ENCODE results near the gene EPB41L4B.

The EPB41L4B gene

GRCh38 chr9:109192732-109193361, 128.0 kb downstream of the EPB41L4B start:
- no peak for DNase-seq

- no peak for DNase-seq
These were observed 129.1 kb downstream of the EPB41L4B start for GRCh38 chr9:109191746-109192145.

DNA sequence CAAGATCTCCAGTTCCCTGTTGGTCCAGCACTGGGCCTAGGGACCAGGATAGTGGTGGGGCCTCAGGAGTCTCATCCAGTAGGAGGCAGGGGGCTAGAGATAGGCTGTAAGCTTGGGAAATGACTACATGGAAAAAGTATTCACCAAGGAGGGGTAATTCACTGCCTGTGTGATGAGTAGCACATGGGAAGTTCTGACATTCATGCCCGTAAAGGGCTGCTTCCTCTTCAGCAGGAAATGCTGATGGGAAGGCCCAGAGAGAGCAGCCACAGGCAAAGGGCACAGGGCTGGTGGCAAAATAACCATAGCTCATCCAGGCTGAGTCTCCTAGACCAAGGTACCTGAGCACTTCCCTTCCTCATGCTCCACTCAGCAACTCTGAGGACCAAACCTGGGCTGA, 130.7 kb downstream of the EPB41L4B start:
- no peak for DNase-seq

DNA sequence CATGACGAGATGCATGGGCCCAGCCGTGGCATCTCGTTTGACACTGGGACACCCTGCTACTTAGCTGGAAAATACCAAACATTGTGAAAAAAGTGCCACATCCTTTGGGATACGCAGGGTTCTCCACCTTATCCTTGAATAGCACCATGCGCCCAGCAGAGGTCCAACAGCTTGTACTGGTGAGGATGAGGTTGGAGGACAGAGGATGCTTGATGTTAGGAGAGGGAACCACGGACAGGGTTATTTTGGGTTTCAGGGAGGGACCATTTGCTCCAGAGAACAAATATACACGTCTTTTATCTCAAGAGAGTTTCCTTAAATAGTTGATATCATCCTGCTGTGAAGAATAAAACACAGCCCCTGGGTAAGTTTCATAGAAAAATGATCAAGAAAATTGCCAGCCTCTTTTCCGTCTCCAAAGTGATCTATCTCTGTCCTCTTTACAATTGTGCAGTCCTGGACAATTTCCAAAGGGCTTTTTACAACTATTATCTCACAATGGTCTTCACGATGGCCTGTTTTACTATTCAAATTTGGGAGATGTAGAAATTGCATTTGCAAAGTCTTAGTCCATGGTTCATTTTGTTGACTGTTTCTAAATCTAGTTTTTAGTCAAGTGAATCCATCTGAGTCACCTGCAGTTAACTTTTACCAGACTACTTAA, 133.9 kb downstream of the EPB41L4B start:
- no peak for DNase-seq

DNA sequence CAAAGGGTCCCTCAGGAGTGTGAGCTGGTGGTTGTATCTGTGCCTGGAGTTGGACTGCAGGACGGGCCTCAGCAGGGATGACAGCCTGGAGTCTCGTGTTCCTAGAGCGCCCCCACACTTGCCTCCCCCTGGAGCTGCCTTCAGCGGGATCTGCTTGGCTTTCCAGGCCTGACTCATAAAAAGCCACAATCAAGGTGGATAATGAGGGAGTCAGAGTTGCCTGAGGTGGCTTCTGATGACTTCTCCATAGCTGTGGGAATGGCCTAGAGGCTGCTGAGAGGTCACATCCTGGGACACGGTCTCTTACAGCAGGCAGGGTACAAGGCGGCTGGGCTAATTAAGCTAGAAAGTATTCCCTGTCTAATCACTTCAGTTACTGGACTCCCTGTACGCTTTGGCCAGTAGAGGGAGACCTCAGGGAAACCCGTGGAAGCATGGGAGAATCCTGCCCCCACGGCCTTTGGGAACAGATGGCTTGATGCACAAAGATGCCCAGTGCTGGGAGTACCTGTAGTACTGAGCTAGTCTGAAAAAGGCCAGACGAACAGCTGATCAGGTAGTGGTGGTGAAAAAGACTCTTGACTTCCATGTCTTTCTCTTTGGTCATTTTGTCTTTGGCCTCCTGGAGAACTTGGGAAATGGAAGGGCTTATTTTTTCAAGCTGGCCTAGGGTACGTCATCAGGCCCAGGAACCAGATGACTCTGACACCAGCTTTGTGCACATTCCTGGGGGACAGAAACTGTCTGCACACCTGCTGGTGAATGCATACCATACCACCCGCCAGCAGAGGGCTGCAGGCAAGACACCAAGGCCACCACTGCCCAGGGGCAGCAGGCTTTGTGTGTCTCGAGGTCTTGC, 137.7 kb downstream of the EPB41L4B start:
- DNase-seq, result peak; percentile 8

DNA sequence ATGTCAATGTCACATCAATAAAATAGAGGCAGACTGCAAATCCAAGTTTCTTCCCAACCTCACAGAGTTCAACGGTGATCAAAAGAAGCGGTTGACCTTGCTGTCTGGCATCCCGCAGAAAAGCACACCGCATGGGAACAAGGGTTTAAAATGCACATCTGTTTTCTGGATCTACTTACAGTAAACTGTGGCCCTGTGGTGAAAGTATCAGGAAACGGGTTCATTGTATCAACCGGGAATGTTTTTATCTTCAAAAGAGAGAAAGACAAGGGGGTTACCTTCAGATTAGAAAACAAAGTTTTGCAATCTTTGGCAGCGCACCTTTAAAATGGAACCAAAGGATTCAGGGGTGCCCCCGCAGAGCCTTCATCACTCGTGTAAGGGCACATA, 138.3 kb downstream of the EPB41L4B start:
- DNase-seq, result no peak

GRCh38 chr9:109181284-109181683, 139.6 kb downstream of the EPB41L4B start:
- no peak for DNase-seq

DNA sequence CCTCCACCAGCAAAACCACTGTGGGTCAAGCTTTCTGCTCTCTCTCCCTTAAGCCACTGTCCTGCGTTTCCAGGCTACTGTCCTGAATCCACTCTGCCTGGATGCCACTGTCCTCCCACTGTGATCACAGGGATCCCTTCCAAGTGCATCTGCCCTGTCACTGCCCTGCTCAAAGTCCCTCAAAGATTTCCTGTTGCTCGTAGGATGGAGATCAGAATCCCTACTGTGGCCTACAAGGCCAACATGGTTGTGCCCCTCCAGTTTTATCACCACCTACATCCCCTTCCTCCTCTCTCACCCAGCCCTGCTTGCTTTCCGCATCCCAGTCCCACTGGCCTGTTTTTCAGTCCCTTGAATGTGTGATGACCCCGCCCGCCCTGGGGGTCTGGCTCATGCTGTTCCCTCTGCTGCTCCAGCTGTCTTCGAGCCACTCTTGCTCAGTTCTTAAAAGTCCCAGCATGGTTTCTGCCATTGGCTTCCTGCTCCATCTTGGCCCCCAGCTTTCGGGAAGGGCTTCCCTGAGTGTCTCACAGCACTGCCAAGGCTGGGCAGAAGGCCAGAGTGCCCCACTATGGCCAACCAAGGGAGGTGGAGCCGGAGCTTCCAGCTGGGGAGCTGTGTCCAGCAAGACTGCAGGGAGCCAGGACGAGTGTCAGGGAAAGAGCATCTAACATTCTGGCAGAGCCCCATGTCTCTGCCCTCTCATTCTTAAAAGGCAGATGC, 140.9 kb downstream of the EPB41L4B start:
- no peak for DNase-seq

GRCh38 chr9:109176963-109177362, 143.9 kb downstream of the EPB41L4B start:
- DNase-seq, result no peak

DNA sequence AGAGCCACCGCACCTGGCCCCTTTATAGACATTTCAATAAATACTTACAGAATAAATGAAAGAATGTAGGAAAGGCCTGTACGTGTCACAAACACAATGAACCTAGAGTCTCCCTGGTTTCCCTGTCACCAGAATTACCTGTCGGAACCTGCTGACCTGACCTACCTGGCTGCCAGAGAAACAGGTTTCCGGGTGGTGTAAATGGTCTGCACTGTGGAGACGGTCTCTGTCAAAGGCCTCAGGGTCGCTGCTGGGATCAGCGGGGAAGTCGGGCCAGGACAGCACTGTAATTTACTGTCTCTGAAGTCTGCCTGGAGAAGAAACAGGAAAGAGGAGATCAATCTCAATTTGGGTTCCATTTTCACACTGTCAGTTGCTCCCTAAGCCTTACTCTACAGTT, 144.5 kb downstream of the EPB41L4B start:
- DNase-seq, result no peak

DNA sequence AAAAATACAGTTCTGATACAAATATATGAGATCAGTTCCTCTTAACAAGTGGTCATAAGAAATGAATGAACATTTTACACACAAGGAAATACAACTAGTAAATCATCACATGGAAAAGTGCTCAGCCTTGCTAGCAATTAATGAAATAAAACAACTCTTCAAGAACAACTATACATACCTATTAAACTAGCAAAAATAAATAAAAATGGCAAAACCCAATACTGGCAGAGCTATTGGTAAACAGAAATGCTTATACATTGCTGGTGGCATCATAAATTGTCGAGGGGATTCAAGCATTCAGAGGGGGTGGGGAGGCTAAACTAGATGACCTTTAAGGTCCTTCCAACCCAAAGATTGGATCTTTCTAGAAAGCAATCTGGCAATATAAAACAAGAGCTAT, 147.9 kb downstream of the EPB41L4B start:
- no peak for DNase-seq

DNA sequence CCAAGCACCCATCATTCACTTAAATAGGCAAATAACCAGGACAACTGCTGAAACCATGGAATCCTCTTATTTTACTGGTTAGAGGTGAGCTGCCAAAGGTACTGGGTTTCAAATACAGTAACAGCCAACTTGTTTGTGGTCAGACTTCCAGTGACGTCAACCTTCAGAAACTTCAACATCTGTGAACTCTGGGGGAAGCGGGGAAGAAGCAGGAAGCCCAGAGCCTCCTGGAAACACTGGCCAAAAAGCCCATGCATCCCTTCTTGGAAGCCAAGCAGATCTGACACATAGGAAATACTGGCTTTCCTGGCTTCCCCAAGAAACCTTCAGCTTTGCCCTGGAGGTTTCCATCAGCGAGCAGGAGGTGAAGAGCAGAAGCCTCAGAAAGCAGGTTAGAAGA, 148.9 kb downstream of the EPB41L4B start:
- DNase-seq, result no peak

- DNase-seq, result no peak
These were observed 152.7 kb downstream of the EPB41L4B start for GRCh38 chr9:109168170-109168569.

DNA sequence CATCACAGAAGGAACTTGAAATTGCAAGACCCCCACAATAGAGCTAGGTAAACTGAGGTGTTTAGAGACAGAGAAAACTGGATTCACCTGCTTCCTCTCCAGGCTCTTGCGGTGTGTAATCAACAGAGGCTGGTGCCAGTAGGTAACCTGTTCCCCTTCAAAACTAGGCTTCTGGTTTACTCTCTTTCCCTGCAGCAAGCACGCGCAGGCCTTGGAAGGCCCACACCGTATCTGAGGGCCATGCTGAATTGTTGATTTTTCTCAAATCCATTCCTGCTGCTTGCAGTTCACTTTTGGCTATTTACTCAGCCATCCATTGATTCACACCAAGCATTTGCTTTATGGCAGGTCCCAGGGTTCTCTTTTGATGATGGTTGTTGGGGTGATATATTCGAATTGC, 153.1 kb downstream of the EPB41L4B start:
- no peak for DNase-seq

DNA sequence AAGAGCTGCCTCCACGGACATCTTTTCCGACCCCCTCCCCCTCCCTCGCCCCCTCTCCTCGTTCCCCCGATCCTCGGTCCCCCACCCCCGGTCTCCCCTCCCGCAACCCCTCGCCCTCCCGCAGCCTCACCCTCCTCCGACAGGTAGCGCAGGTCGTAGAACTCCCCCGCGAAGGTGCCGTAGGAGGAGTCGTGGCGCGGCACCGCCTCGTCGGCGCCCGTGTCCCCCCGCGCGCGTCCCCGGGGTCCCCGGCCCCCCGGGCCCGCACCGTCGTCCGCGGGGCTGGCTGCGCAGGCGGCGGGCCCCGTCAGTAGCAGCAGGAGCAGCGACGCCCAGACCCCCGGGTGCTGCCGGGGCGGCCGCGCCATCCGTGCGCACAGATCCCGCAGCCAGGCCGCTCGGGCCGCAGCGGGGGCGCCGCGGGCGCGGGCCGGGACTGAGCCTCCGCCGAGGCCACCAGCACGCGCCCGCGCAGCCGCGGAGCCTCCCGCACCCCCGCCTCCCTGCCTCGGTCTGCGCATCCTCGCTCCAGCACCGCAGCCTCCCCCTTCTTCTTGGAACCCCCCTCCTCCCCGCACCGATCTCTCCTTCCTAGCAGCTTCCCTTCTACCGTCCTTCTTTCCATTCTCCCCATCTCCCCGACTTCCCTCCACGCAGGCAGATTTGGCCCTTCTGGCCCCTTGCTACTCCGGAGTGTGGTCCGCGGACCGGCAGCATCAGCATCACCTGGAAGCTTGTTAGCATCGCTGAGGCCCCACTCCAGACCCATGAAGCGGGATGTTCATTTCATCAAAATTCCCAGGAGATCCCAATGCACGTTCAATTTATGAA, 153.9 kb downstream of the EPB41L4B start, which contains the start of gene FRRS1L:
FRRS1L (minus strand) TSS at position 479 of the 831 bp plus-strand sequence; CDS start at position 368, 111 bp downstream.
- DNase-seq, result no peak

DNA sequence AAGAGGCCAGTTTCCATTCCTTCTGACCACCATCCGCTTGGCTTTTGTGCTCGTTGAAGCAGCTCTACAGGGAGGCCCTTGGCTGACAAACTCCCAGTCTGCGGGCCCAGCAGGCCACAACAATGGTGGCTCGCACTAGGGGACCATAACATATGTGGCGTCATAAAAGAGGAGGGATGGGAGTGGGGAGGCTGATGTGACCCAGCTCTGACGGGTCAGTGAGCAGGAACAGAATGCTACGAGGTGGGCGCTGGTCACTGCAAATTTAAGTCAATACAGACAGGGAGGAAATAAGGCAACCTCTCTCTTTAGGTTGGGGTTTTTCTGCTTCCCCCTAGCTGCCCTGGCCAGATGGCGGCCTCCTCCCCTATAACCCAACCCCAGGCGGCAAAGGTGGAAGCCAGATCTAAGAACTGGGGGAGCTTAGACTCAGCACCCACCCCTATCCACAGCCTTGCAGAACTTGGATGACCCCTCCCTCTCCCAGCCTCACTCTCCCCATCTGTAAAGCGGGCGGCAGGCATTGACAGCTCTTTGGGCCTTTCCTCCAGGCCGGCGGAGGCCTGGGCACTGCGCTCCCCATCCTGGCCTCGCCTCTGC, 154.6 kb downstream of the EPB41L4B start:
- no peak for DNase-seq

- no peak for DNase-seq
These were observed 156.8 kb downstream of the EPB41L4B start for GRCh38 chr9:109164042-109164441.

GRCh38 chr9:109163194-109163593, 157.7 kb downstream of the EPB41L4B start:
- no peak for DNase-seq

- no peak for DNase-seq
These were observed 158.2 kb downstream of the EPB41L4B start for GRCh38 chr9:109162677-109163076.

DNA sequence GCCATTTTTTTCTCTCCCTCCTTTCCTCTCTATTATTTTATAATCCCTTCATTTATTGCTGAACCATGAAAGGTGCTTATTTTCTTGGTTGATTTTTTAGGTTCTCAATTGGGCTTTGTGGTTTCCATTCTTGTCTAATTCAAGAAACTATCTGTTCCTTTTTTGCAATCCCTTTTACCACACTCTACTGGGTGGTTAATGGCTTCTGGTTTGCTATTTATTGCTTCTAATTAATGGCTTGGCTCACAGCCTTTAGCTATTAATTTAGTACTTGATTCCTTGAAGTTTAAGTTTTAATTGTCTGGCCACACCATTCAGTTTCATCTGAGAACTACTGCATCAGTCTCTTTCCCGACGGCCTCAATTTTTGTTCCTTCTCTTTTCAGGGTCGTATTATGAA, 159.4 kb downstream of the EPB41L4B start:
- DNase-seq, result no peak

GRCh38 chr9:109159583-109159982, 161.3 kb downstream of the EPB41L4B start:
- no peak for DNase-seq

- DNase-seq, result no peak
These were observed 162.2 kb downstream of the EPB41L4B start for GRCh38 chr9:109158651-109159050.

All from CD4-positive, alpha-beta T cell treated with Interleukin-17A for 4 hours (primary cell).